ENCODE results near the gene CHAC1.

CHAC1 gene

DNA sequence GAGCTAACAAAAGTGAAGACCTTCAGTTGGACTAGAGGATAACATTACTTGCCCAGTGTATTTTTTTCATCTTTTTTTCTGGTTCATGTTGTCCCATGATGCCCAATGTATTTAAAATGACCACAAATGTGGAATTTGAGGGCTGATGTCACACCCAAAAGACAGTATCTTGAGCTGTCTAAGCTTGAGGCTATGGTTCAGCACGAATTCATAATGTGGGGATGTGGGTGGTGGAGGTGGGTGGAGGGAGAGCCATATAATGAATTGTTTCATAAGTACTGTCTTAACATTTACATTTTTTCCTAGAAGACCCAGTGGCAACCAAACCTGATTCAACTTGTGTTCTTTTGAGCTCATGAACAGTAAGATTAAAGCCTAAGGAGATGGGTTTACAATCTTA is 37.5 kb downstream of the CHAC1 start:
- DNase-seq: no peak

DNA sequence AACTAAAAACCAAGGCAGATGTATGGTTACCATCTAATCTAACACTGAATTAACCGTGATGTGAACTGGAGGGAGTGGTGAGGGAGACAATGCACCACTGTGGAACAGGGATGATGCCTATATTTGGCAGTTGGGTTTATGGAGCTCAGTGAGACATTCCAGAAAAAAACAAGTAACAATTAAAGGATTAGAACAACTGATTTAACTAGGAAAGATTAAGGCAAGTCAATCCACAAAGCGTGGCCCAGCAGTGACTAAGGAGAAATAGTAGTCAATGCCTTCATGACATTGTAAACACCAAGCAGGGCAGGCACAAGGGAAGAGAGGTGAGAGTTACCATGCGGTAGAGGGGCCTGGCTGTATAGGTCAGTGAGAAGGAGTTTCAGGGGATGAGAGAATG is 38.1 kb downstream of the CHAC1 start:
- no peak for DNase-seq

GRCh38 chr15:40992241-40992741 is 39.0 kb downstream of the CHAC1 start:
- no peak for DNase-seq

- no peak for DNase-seq
Observed at GRCh38 chr15:40992825-40993224, 39.6 kb downstream of the CHAC1 start.

GRCh38 chr15:40995656-40996055 is 42.4 kb downstream of the CHAC1 start:
- no peak for DNase-seq

DNA sequence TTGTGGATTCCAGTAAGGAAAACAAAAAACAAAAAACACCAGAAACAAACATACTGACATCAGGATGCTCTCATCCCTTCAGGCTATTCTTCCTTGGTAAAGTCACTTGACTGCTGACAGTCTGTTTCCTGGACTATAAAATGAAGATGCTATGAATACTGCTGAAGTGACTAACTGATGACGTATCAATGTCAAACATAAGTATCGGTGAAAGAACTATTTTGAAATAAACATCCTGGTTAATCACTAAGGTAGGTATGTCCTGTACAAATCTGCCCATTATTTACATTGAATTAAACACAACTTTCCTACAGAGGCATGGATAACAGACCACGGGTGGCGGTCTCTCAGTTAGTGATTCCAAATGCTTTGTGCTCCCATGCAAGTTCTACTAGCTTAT is 45.9 kb downstream of the CHAC1 start:
- no peak for DNase-seq

- DNase-seq: no peak
Observed at GRCh38 chr15:41001524-41002214, 48.4 kb downstream of the CHAC1 start.

- no peak for DNase-seq
Observed at GRCh38 chr15:41004490-41004889, 51.2 kb downstream of the CHAC1 start.

Measured in CD4-positive, alpha-beta T cell treated with Interleukin-4 for 1 hour (primary cell).